HL-60 (cell line): ENCODE data around the gene PTPRQ.

Source experiments
- CTCF ChIP-seq: IDR thresholded peaks from one replicate; pipeline ENCODE4 v1.5.1; 2011; ENCODE audit warnings: low read length, control low read depth, inconsistent platforms; ENCODE audit not compliant: insufficient read depth
- GABPA ChIP-seq: IDR thresholded peaks from 2 replicates; pipeline ENCODE4 v1.6.1; 2012; ENCODE audit warnings: low read depth
- POLR2AphosphoS5 ChIP-seq: IDR thresholded peaks from 2 replicates; pipeline ENCODE4 v1.6.1; 2012; ENCODE audit warnings: low read depth

GRCh38 chr12:80460972-80461371 lies 16.9 kb downstream of the PTPRQ start:
- TF ChIP-seq CTCF = no peak
- no peak for TF ChIP-seq GABPA
- TF ChIP-seq POLR2AphosphoS5 = no peak
